GM10248 (cell line): ENCODE measurements around the gene HNRNPAB.

ENCODE experiments used
- CTCF ChIA-PET: fragments of 300-600 bp; sonication (Branson Sonifier 250); formaldehyde crosslinking; extraction: SDS; loops from one replicate; lab custom pipeline; 2021; ENCODE audit warnings: antibody characterized with exemption; lab: Yijun Ruan, JAX
- POLR2A ChIA-PET: fragments of 350-650 bp; sonication (Branson Sonifier 250); formaldehyde crosslinking; extraction: SDS; loops from one replicate; lab custom pipeline; 2020; ENCODE audit warnings: antibody characterized with exemption; lab: Yijun Ruan, JAX
- DNase-seq: peaks from one replicate; pipeline ENCODE4 v3.0.0; 2012; ENCODE audit errors: extremely low spot score
- TF ChIP-seq, protein P1 (sequence below): IDR thresholded peaks from 2 replicates; pipeline ENCODE4 v1.5.1; 2012; ENCODE audit warnings: mild to moderate bottlenecking, low read depth; ENCODE audit errors: extremely low read depth, missing control alignments, control extremely low read depth

Gene HNRNPAB

DNA sequence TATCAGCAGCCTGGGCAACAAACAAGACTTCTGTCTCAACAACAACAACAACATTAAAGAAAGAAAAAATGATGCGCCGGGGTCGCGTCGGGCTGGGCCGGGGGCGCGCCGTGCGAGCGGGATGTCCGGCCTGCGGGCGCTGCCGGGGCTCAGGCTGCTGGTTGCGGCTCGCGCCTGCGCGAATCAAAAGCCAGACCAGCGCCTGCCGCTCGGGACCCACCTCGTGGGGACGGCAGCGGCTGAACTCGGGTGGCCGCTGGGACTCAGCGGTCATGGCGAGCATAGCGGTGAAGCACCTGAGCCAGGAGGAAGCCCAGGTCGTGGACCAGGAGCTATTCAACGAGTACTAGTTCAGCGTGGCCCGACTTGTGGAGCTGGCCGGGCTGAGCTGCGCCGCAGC, 38.8 kb upstream of the HNRNPAB start:
- DNase-seq, result no peak
- CTCF ChIA-PET, result interaction anchor here (1.4 to 1.9 kb wide), 2 partner anchors 9 to 90 kb away, joined by 4 to 22 read pairs; no protein-coding TSS in a partner anchor
- TF ChIP-seq, protein P1, sequence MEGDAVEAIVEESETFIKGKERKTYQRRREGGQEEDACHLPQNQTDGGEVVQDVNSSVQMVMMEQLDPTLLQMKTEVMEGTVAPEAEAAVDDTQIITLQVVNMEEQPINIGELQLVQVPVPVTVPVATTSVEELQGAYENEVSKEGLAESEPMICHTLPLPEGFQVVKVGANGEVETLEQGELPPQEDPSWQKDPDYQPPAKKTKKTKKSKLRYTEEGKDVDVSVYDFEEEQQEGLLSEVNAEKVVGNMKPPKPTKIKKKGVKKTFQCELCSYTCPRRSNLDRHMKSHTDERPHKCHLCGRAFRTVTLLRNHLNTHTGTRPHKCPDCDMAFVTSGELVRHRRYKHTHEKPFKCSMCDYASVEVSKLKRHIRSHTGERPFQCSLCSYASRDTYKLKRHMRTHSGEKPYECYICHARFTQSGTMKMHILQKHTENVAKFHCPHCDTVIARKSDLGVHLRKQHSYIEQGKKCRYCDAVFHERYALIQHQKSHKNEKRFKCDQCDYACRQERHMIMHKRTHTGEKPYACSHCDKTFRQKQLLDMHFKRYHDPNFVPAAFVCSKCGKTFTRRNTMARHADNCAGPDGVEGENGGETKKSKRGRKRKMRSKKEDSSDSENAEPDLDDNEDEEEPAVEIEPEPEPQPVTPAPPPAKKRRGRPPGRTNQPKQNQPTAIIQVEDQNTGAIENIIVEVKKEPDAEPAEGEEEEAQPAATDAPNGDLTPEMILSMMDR, result no peak
- POLR2A ChIA-PET, result no interaction called here

GRCh38 chr5:178170455-178170854, 33.9 kb upstream of the HNRNPAB start:
- ChIA-PET POLR2A (no interaction called here), CTCF (interaction anchor here (1.1 to 4.3 kb wide), 2 partner anchors 24 to 95 kb away, joined by 3 to 25 read pairs; no protein-coding TSS in a partner anchor)
- TF ChIP-seq, protein P1, result no peak
- no peak for DNase-seq

DNA sequence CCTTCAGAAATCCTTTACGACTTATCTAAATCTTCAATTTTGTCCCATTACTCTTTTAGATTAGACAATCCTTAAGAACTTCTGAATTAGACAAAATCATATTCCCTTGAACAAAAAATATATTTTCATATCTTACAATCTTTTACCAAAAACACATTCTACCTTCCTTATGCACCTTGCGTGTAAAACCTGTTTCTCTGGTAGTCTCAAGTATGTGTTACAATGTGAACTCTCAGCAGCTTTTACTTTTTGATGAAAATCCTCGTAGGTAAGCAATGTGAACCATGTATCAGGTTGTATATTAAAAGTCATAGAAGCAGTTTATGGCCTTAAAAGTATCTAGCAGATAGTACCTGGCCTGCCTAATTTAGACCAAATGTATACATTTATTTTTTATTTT, 29.9 kb upstream of the HNRNPAB start:
- TF ChIP-seq, protein P1, result no peak
- no peak for DNase-seq
- ChIA-PET POLR2A (no interaction called here), CTCF (no interaction called here)

- POLR2A ChIA-PET, result no interaction called here
- TF ChIP-seq, protein P1, result no peak
- CTCF ChIA-PET, result no interaction called here
- no peak for DNase-seq
Measured at GRCh38 chr5:178176791-178177190, 27.5 kb upstream of the HNRNPAB start.

GRCh38 chr5:178177569-178177968, 26.8 kb upstream of the HNRNPAB start:
- ChIA-PET POLR2A (no interaction called here), CTCF (interaction anchor here (1.1 kb wide), 1 partner anchor 102 kb away, joined by 3 read pairs; no protein-coding TSS in a partner anchor)
- TF ChIP-seq, protein P1, result no peak
- no peak for DNase-seq

DNA sequence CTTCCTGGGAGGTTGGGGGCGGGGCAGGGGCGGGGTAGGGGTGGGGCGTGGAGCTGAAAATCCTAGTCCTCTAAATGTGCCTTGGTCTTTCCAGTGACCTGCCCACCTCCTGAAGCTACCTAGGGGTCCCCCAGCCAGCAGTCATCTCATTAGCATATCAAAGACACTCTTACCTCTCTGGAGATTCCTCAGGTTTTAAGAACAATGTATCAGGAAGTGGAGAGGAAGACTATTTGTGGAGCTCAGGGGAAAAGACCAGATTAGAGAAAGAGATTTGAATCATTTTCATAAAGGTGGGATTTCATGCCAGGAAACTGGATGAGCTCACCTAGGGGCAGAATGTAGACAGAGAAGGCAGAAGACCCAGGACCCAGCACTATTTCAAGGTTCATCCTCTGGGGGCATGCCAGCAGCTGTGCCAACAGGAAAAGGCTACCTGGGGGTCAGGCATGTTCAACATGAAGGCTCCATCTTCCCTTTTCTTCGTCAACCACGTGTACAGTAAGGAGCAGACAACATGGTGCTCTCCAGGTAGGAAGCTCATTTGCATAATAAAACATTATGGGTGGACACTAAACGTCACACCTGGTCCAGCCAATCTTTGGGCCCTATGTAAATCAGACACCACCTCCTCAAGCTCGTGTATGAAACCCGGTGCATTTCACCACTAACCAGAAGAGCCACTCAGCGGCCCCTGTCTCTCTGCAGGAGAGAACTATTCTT, 24.0 kb upstream of the HNRNPAB start:
- ChIA-PET POLR2A (interaction anchor here (0.6 to 0.7 kb wide), 3 partner anchors 27 to 1820 kb away, joined by 4 to 8 read pairs (median 4); partner anchors contain the start of gene NHP2), CTCF (no interaction called here)
- TF ChIP-seq, protein P1, result no peak
- DNase-seq, result no peak
